ENCODE measurements around the gene SLC4A5.

The SLC4A5 gene

GRCh38 chr2:74312913-74313312 lies 30.3 kb downstream of the SLC4A5 start:
- DNase-seq (ENCODE audit: low spot score): no peak

DNA sequence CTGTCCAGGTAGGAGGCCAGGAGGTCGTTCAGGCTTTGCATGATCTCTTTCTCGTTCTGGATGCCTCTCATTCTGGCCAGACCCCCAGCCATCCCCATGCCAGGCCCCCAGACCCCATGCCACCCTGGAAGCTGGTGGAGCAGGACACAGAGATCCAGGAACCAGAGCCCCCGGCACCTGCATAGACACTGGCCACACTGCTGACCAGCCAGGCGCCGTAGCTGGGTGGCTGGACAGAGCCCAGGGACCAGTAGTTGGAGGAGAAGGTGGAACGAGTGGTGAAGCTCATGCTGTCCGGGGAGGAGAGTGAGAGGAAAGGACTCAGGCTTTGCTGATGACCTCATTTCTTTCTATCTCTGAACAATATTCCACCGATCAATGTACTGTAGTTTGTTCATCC lies 35.5 kb downstream of the SLC4A5 start:
- DNase-seq (ENCODE audit: low spot score): no peak

DNA sequence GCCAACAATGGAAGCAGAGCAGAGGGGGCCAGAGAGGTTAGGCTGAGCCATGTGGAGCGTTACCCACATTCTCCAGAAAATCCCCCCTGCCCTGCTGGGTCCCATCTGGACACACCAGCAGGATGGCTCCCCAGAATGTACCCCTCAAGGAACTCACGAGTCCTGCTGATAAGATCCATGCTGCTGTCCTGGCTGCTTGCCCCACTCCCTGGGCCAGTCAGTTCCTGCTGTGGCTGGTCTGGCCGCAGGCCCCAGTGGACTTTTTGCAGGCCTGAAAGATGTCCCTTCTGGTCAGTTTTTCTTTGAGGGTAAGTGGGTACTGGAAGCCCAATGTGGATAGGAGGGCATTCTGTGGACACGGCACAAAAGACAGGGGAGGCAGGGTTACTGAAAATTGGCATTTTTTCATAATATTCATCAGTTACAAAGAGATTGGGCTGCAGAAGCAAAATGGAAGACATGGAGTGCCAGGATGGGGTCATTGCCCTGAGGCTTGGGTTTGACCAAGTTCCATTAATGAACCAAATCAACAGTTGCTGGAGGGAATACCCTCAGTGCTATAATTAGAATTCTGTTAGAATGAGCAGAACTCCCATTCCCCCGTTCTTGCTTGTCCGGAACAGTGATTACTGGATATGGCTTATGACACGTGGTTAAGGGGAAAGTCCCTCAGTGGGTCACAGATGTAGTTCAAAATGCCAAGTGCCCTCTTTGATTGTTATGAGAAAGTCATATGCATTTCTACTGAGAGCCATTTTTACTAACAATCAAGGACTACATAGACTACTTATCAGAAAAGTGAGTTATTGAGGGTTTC lies 38.7 kb downstream of the SLC4A5 start:
- no peak for DNase-seq (ENCODE audit: low spot score)

DNA sequence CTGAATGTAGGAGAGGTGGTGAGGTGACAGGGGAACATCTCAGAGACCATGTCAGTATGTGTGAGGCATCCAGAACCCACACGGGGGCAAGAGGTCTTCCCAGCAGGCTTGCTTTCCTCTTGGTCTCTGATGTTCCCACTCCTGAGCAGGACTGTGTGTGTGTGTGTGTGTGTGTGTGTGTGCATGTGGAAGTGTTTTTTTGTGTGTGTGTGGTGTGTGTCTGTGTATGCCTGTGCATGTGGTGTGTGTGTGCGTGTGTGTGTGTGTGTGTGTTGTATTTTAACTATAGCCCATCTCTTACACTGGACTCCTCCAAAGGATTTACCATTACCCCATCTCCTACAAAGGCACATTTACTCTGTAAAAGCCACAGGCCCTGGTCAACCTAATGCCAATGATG lies 40.4 kb downstream of the SLC4A5 start:
- DNase-seq (ENCODE audit: low spot score): no peak

DNA sequence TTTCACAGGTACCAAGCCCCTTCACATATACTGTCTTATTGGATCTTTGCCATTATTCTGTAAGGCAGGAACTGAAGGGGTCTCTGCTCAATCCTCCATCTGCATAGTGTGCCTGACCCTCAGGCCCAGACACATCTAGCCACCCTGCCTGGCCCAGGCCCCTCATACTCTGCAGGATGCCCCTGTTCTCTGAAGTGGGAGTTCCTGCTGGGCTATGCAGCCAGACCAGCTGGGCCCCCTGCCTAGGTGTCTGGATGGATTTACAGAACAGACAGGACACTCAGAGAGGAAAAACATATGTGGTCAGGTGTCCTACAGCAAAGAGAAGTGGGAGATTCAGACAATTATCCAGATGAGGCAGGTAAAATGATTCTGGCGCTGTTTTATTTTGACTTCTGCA lies 42.0 kb downstream of the SLC4A5 start:
- DNase-seq (ENCODE audit: low spot score): no peak

GRCh38 chr2:74300506-74300905 lies 42.7 kb downstream of the SLC4A5 start:
- no peak for DNase-seq (ENCODE audit: low spot score)

DNA sequence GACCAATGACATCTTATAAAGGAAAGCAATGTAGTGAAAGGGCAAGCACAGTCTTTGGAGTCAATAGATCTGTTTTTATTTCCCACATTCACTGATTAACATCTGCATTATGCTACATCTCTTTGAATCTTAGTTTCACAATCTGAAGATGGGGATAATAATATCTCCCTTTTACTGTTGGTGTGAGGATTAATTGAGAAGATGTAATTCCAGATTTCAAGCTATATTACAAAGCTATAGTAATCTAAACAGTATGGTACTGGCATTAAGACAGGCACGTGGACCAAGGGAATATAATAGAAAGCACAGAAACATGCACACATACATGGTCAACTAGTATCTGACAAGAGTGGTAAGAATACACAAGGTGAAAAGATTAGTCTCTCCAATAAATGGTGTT lies 45.3 kb downstream of the SLC4A5 start:
- DNase-seq (ENCODE audit: low spot score): no peak

DNA sequence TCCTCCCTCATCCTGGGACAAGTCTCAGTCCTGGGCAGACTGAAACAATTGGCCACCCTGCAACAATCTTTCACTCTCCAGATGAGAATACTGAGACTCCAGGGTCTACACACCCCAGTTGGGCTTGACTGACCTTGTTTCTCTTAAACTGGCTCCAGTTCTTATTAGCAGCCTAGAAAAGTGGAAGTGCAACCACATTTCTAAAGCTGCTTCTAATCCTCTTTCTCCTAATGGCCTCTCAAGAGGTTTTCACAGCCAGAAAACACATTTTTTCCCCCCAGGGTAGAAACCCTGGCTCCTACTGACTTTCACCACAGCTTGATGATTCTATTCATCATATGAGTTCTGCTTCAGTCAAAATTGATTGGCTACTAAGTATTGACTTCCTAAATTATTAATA lies 45.8 kb downstream of the SLC4A5 start:
- peak; percentile 31 for DNase-seq (ENCODE audit: low spot score)

DNA sequence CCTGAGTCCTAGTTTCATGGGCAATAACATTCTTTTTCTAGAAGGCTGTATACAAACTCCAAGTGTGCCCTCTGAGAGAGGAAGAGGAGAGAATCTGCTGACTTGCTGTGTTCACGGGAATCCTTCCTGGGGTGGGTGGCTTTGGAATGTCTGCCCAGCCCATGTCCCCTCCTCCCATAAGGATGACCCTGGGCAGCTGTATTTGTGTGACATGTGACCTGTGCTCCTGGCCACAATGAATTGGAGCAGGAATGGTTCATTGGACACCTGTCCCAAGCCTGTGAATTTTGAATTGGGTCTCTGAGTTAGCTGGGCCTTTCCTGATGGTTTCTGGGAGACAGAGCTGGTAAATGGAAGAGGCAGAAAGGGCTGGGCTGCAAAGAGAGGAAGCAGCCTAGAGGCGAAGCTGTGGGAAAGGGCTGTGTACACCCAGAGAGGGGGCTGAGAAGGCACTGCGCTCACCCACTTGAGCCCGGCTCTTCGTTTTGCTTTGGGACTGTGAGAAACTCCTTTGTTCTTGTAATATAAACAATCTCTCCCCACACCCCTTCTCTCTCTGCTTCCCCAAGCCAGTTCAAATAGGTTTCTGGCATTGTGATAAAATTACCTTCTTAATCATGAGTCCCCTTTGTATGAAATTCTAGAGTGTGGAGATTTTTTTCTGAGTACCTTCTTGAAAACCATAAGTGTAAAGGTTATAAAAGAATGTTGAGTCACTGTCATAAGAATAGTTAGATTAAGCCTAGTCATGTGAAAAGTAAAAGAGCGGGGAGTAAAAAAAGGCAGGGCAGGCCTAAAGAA lies 49.8 kb downstream of the SLC4A5 start:
- no peak for DNase-seq (ENCODE audit: low spot score)

GRCh38 chr2:74292751-74293150 lies 50.5 kb downstream of the SLC4A5 start:
- DNase-seq (ENCODE audit: low spot score): no peak

DNA sequence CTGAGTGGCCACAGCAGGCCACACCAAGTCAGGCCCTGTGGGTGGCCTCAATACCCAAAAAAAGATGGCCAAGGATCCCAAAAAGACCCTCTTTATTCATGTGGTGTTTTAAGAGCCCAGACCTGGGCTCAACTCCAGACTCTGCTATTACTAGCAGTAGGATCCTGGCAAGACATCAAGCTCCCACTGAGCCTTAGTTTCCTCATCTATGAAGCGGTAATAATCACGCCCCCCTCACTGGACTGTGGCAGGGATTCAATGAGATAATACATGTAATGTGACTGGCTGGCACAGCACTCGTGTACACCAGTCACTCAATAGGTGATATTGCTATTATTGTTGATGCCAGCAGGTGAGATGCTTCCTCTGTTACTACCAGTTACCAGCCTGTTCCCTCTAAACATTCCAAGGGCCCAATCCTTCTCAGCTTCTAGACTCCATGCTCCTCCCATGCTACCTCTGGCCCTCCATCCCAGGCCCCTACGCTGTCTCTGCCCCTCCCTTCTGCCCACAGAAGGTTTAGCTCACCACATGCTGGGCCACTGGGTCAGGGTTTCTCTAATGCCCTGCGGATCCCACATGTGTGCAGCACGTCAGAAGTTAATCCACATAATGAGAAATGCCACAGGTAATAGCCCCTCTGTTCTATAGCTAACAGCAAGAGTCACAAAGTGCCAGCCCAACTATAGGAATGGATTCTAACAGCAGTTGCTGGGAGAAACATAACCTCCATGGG lies 51.2 kb downstream of the SLC4A5 start:
- no peak for DNase-seq (ENCODE audit: low spot score)

GRCh38 chr2:74291218-74291544 lies 52.0 kb downstream of the SLC4A5 start:
- no peak for DNase-seq (ENCODE audit: low spot score)

GRCh38 chr2:74290466-74291217 lies 52.6 kb downstream of the SLC4A5 start:
- DNase-seq (ENCODE audit: low spot score): peak; percentile 41

DNA sequence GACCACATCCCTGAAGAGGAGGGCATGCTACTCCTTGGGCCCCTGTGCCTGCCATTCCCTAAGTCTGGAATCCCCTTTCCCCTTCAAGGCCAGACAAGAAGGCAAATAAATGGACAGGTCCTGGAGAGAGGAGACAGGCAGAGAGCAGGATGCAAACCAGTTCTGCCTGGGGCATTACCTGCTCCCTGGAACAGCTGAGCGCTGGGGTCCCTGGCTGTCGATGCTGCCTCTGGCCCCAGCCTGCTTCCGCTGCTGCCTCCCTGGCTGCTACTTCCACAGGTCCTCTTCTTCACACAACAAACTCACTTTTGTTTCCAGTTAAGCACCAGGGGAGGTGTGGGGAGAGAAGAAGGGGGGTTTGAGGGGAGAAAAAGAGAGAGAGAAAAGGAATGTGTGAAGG lies 53.1 kb downstream of the SLC4A5 start:
- no peak for DNase-seq (ENCODE audit: low spot score)

DNA sequence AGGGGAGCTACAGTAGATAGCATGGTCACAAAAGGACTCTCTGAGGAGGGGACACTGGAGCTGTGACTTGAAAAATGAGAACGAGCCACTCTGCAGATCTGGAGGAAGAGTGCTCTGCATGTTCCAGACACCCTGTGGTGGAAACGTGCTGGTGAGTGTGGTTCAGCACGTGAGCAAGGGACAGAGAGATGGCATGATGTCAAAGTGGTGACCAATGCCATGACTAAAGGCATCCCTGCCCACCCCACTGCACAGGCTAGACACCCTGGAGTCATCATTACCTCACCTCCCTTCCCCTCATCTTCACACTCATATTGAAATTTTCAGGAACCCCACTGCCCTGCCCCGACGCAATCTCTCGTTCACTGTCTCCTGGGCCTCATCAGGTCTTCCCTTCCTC lies 56.5 kb downstream of the SLC4A5 start:
- no peak for DNase-seq (ENCODE audit: low spot score)

GRCh38 chr2:74281141-74281975 lies 61.9 kb downstream of the SLC4A5 start:
- DNase-seq (ENCODE audit: low spot score): no peak

DNA sequence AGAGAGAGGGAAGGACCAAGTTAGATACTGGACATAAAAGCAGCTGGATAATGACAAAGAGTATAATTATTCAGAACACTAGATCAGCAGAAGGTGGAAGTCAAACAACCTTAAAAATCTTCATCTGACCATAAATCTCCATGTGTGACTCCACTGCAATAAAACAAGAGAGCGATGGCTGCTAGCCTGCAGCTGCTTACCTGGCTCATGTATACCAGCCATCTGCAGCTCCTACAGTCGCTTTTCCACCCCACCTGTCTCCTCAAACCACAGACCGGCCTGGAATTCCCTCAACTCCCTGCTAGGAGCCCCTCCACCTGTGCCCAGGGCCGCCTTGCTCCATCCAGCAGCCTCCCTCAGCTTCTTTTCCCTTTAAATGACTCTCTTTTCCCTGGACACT lies 64.5 kb downstream of the SLC4A5 start:
- DNase-seq (ENCODE audit: low spot score): no peak

DNA sequence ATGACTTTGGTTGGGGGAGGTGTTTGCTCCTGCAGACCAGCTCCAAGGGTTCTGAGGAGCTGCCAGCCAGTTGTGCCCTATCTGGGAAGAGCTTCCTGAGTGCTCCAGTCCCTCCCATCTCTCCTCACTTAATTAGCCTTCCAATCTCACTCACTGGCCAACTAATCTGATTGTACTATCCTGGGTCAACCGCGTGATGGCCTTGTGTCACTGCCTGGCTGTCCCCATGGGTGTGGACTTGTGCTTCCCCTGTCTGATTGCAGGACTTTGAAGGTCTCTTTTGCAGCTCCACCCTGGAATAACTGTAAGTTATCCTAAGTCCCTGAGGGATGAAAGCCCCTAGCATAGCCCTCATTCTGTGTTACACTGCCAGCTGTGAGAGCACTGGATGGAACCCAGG lies 65.0 kb downstream of the SLC4A5 start:
- DNase-seq (ENCODE audit: low spot score): no peak

- DNase-seq (ENCODE audit: low spot score): no peak
Measured at GRCh38 chr2:74275228-74275627, 68.0 kb downstream of the SLC4A5 start.

- no peak for DNase-seq (ENCODE audit: low spot score)
Measured at GRCh38 chr2:74269667-74270066, 73.5 kb downstream of the SLC4A5 start.

- DNase-seq (ENCODE audit: low spot score): peak; percentile 69
Measured at GRCh38 chr2:74267068-74267467, 76.1 kb downstream of the SLC4A5 start.
